HCT116 (cell line): ENCODE measurements around the gene GPI. TPM values are rescaled to one million over a fixed set of nuclear protein-coding genes. Genes with fewer than 3 reads are reported as not detected.
A peak's percentile ranks its signal among the peaks of the same experiment; 100 is the strongest.

Experiments used
- ATAC-seq: fragments of 200-7000 bp; cut with Tn5 transposase; 2 replicates; pipeline ENCODE4 v1.9.1; 2020; ENCODE audit warnings: mild to moderate bottlenecking, moderate library complexity
- BruUV-seq: library from RNA; stranded (reverse); fragments of 400-500 nt; replicated peaks from 2 replicates; lab custom pipeline; 2021; lab: Mats Ljungman, UMichigan
- CTCF ChIA-PET: fragments of 300-600 bp; sonication (Branson Sonifier 250); formaldehyde crosslinking; loops from one replicate; lab custom pipeline; 2021; ENCODE audit warnings: antibody characterized with exemption; lab: Charles Lee
- POLR2A ChIA-PET: fragments of 300-600, 350-600 bp; sonication (Branson Sonifier 250); formaldehyde crosslinking; loops from one replicate; lab custom pipeline; 2021; ENCODE audit warnings: antibody characterized with exemption; lab: Charles Lee
- RAD21 ChIA-PET, 2 experiments: fragments of 300-600 bp; sonication (Branson Sonifier 250); formaldehyde crosslinking; loops; one replicate each; lab custom pipeline; 2023; ENCODE audit warnings: low total read pairs in 2 of 2; ENCODE audit not compliant: uncharacterized antibody in 2 of 2, unreplicated experiment in 2 of 2, low non-redundant PET in 1 of 2; lab: Charles Lee
- DNase-seq: peaks from one replicate; pipeline ENCODE4 v3.0.0-alpha.2; 2010; ENCODE audit warnings: low read depth, low spot score
- H2AFZ ChIP-seq: fragments of 200-600 bp; shearing (Covaris generic), sonication (generic); 2 replicates; pipeline ENCODE4 v1.6.1; 2017; ENCODE audit warnings: low read depth, mixed run types, mixed read lengths, antibody characterized with exemption, low read length; ENCODE audit not compliant: poor library complexity, severe bottlenecking
- H3K27ac ChIP-seq: 2 replicates; pipeline ENCODE4 v1.5.1; 2012; ENCODE audit warnings: low read depth, low read length
- H3K27me3 ChIP-seq: fragments of 200-600 bp; sonication (generic); 2 replicates; pipeline ENCODE4 v1.6.1; 2016; ENCODE audit warnings: mixed run types, low read length, mixed read lengths; ENCODE audit not compliant: insufficient read depth
- H3K36me3 ChIP-seq, 2 experiments: fragments of 200-500 bp in 1 of 2; fragments of 200-600 bp in 1 of 2; sonication (Bioruptor generic) in 1 of 2; sonication (generic) in 1 of 2; 2 replicates each; pipeline versions ENCODE4 v1.5.1 to v1.6.1; 2014 to 2016; ENCODE audit warnings: low read length in 2 of 2, inconsistent platforms in 1 of 2, mixed read lengths in 1 of 2, mixed run types in 1 of 2; ENCODE audit not compliant: insufficient read depth in 2 of 2, control insufficient read depth in 1 of 2
- H3K4me1 ChIP-seq, 2 experiments: fragments of 200-600 bp in 1 of 2; sonication (generic) in 1 of 2; 2 replicates each; pipeline versions ENCODE4 v1.5.1 to v1.6.1; 2012 to 2017; ENCODE audit warnings: low read length in 2 of 2, inconsistent platforms in 1 of 2, mild to moderate bottlenecking in 1 of 2, mixed read lengths in 1 of 2, mixed run types in 1 of 2, moderate library complexity in 1 of 2; ENCODE audit not compliant: insufficient read depth in 2 of 2, control insufficient read depth in 1 of 2
- H3K4me2 ChIP-seq: fragments of 200-600 bp; sonication (generic); 2 replicates; pipeline ENCODE4 v1.6.1; 2017; ENCODE audit warnings: mixed run types, low read length, mixed read lengths
- H3K4me3 ChIP-seq, 2 experiments: fragments of 200-600 bp in 1 of 2; sonication (generic) in 1 of 2; replicated peaks in 1 of 2; 2 replicates each; pipeline ENCODE4 v1.5.1; 2011 to 2016; ENCODE audit warnings: low read length in 2 of 2, control low read depth in 1 of 2, low read depth in 1 of 2, mild to moderate bottlenecking in 1 of 2, mixed read lengths in 1 of 2, mixed run types in 1 of 2
- H3K79me2 ChIP-seq: fragments of 200-600 bp; sonication (generic); 2 replicates; pipeline ENCODE4 v1.6.1; 2017; ENCODE audit warnings: mild to moderate bottlenecking, mixed run types, low read length, moderate library complexity, mixed read lengths; ENCODE audit not compliant: insufficient read depth
- H3K9ac ChIP-seq: fragments of 200-600 bp; sonication (generic); 2 replicates; pipeline ENCODE4 v1.6.1; 2016; ENCODE audit warnings: low read length, mixed read lengths
- H3K9me2 ChIP-seq: fragments of 200-600 bp; sonication (generic), shearing (Covaris generic); 2 replicates; pipeline ENCODE4 v1.6.1; 2017; ENCODE audit warnings: mixed run types, mild to moderate bottlenecking, moderate library complexity; ENCODE audit not compliant: insufficient read depth
- H3K9me3 ChIP-seq, 2 experiments: fragments of 200-500 bp in 1 of 2; fragments of 200-600 bp in 1 of 2; sonication (Bioruptor generic) in 1 of 2; sonication (generic) in 1 of 2; 2 replicates each; pipeline ENCODE4 v1.6.1; 2014 to 2017; ENCODE audit warnings: low read length in 2 of 2, mixed read lengths in 2 of 2, inconsistent platforms in 1 of 2, low read depth in 1 of 2, mild to moderate bottlenecking in 1 of 2, mixed run types in 1 of 2, moderate library complexity in 1 of 2; ENCODE audit not compliant: control insufficient read depth in 1 of 2, insufficient read depth in 1 of 2
- H4K20me1 ChIP-seq: fragments of 200-600 bp; sonication (generic), shearing (Covaris generic); 2 replicates; pipeline ENCODE4 v1.6.1; 2017; ENCODE audit warnings: mixed run types, mild to moderate bottlenecking, moderate library complexity; ENCODE audit not compliant: insufficient read depth
- CBX3 ChIP-seq: IDR thresholded peaks from 2 replicates; pipeline ENCODE4 v1.6.1; 2012; ENCODE audit warnings: low read depth
- CEBPB ChIP-seq: IDR thresholded peaks from 2 replicates; pipeline ENCODE4 v1.6.1; 2012; ENCODE audit warnings: low read depth
- EGR1 ChIP-seq: IDR thresholded peaks from 2 replicates; pipeline ENCODE4 v1.6.1; 2012; ENCODE audit warnings: low read depth
- EZH2phosphoT487 ChIP-seq: fragments of 200-600 bp; IDR thresholded peaks from 2 replicates; pipeline ENCODE4 v1.6.1; 2018; ENCODE audit warnings: antibody characterized with exemption, borderline replicate concordance
- POLR2A ChIP-seq: IDR thresholded peaks from 2 replicates; pipeline ENCODE4 v1.7.0; 2011; ENCODE audit warnings: borderline replicate concordance; ENCODE audit not compliant: insufficient read depth, insufficient read length; ENCODE audit errors: extremely low read depth
- POLR2AphosphoS5 ChIP-seq: IDR thresholded peaks from 2 replicates; pipeline ENCODE4 v1.6.1; 2011; ENCODE audit warnings: mild to moderate bottlenecking, low read depth, low read length, moderate library complexity
- RAD21 ChIP-seq: IDR thresholded peaks from 2 replicates; pipeline ENCODE4 v1.6.1; 2012; ENCODE audit warnings: low read depth, mild to moderate bottlenecking
- SP1 ChIP-seq: IDR thresholded peaks from 2 replicates; pipeline ENCODE4 v1.6.1; 2012; ENCODE audit warnings: low read depth
- SRF ChIP-seq: IDR thresholded peaks from 2 replicates; pipeline ENCODE4 v1.6.1; 2012; ENCODE audit warnings: low read depth
- TCF7L2 ChIP-seq: IDR thresholded peaks from 2 replicates; pipeline ENCODE4 v1.7.0; 2011; ENCODE audit warnings: borderline replicate concordance, inconsistent platforms; ENCODE audit not compliant: insufficient read depth, insufficient read length; ENCODE audit errors: extremely low read depth
- YY1 ChIP-seq: IDR thresholded peaks from 2 replicates; pipeline ENCODE4 v1.6.1; 2011; ENCODE audit warnings: low read length, low read depth, moderate library complexity, mild to moderate bottlenecking; ENCODE audit not compliant: insufficient replicate concordance; ENCODE audit errors: extremely low read depth
- ZNF274 ChIP-seq: fragments of 200-500 bp; sonication (Bioruptor generic); IDR thresholded peaks from 2 replicates; pipeline ENCODE4 v1.6.1; 2014; ENCODE audit warnings: mild to moderate bottlenecking, low read depth, low read length, inconsistent platforms
- intact Hi-C: fragments of 100-400 bp; cut with micrococcal nuclease; formaldehyde crosslinking; loops from 2 replicates; pipeline ENCODE4 v1.10.0; 2022
- total RNA-seq: library from RNA; stranded (reverse); gene quantifications from one replicate; pipeline ENCODE4 v1.2.1, GENCODE V29; 2021; ENCODE audit not compliant: unreplicated experiment
- TF ChIP-seq, protein P1 (sequence below): IDR thresholded peaks from 2 replicates; pipeline ENCODE4 v1.6.1; 2011; ENCODE audit warnings: mild to moderate bottlenecking, low read length, moderate library complexity; ENCODE audit not compliant: insufficient replicate concordance; ENCODE audit errors: extremely low read depth

Gene GPI
- total RNA-seq, 1 experiment from 2014 or later, result 787 TPM

DNA sequence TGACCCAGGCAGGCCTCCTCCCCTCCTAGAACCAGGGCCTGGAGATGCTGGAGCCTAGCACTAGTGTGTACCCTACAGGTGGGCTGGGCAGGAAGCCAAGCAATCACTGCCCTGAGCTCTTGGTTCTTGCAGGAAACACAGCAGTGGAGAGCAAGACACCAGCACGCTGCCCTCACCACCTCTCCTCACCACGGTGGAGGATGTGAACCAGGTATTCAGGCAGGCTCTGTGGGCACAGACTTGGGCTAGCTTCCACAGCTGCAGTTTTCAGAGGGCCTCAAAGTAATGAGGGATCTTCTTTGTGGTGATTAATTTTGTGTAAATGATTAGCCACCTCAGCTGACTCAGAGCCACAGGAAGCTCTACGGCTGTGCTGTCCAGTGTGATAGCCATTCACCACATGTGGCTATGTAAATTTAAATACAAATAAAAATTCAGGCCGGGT, 13.6 kb upstream of the GPI start:
- Histone ChIP-seq H3K9ac (no peak overlapping the region), H3K27me3 (no peaks in the 10 kb centered on the region), H3K36me3 (peaks cover 3 to 7% of the 10 kb centered on the region in 2 experiments; a peak in 2 of 4 replicates), H3K79me2 (no peaks in the 10 kb centered on the region), H3K9me3 (no peaks in the 10 kb centered on the region), H4K20me1 (no peaks in the 10 kb centered on the region), H2AFZ (no peak overlapping the region), H3K4me2 (peak overlapping the region; percentile 12; the same call in 1 of the 2 replicates), H3K4me3 (no peak overlapping the region), H3K4me1 (peaks cover 0 to 5% of the 10 kb centered on the region in 2 experiments; a peak in 2 of 4 replicates), H3K9me2 (no peaks in the 10 kb centered on the region), H3K27ac (no peak overlapping the region)
- CTCF ChIA-PET, result no interaction called here
- no peak for TF ChIP-seq SP1
- TF ChIP-seq RAD21, result no peak
- TF ChIP-seq EZH2phosphoT487, result no peak
- no peak for TF ChIP-seq POLR2A
- no peak for TF ChIP-seq POLR2AphosphoS5
- no peak for TF ChIP-seq ZNF274
- TF ChIP-seq CEBPB, result no peak
- TF ChIP-seq TCF7L2, result no peak
- TF ChIP-seq CBX3, result no peak
- TF ChIP-seq, protein P1, sequence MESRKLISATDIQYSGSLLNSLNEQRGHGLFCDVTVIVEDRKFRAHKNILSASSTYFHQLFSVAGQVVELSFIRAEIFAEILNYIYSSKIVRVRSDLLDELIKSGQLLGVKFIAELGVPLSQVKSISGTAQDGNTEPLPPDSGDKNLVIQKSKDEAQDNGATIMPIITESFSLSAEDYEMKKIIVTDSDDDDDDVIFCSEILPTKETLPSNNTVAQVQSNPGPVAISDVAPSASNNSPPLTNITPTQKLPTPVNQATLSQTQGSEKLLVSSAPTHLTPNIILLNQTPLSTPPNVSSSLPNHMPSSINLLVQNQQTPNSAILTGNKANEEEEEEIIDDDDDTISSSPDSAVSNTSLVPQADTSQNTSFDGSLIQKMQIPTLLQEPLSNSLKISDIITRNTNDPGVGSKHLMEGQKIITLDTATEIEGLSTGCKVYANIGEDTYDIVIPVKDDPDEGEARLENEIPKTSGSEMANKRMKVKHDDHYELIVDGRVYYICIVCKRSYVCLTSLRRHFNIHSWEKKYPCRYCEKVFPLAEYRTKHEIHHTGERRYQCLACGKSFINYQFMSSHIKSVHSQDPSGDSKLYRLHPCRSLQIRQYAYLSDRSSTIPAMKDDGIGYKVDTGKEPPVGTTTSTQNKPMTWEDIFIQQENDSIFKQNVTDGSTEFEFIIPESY, result no peak
- TF ChIP-seq SRF, result no peak
- TF ChIP-seq EGR1, result no peak
- TF ChIP-seq YY1, result no peak
- DNase-seq (no peak), ATAC-seq (no peak)
- intact Hi-C loops, result loop anchor here (10.0 kb wide), 1 partner anchor 1177 kb away; no protein-coding TSS in a partner anchor
- no TSS peak for BruUV-seq
- POLR2A ChIA-PET, result no interaction called here
- RAD21 ChIA-PET, result no interaction called here
